Measurements from ENCODE around the gene KRT23. TPM values are rescaled to one million over a fixed set of nuclear protein-coding genes. Genes with fewer than 3 reads are reported as not detected.

KRT23 gene
- total and polyA plus RNA-seq, 2 of the 13 experiments (the other 11 are each of a cell fraction or from before 2014, with no cell fraction given): 24.7 to 51.1 TPM

DNA sequence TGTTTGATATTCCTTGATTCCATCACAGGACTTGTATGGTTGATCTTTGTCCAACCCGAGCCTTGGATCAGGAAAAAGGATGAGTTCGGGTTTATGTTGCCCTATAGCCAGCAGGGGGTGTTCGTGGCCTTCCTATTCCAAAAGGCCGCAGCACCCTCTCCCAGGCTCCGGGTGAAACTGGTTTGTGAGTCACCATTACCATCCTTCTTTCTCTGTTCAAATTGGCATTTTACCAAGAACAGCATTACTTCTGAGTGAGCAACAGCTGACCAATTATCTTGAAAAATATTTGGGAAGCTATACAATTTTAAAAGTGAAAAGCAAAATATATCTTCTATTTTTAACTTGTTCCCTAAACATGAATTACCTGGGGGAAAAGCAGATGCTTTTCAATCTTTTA lies 28.1 kb downstream of the KRT23 start (continued):
- TF ChIP-seq U2AF1 (optimal IDR thresholded peaks at IDR 0.05; ENCODE audit: low read depth, low read length) (no peak), SYNCRIP (IDR thresholded peaks at IDR 0.05; ENCODE audit: insufficient read depth, low read depth, low read length) (no peak), ZNF674 (CRISPR knock-in tag; IDR thresholded peaks at IDR 0.05; ENCODE audit: low read depth) (no peak), PHF20 (CRISPR knock-in tag; IDR thresholded peaks at IDR 0.05) (no peak), SOX13 (IDR thresholded peaks at IDR 0.05) (no peak), SOX13 (CRISPR knock-in tag; conservative IDR thresholded peaks at IDR 0.05 in 1 of 2, IDR thresholded peaks at IDR 0.05 in 1 of 2) (peak in 1 of 2 experiments; percentile 34; a peak in 1 of 4 replicates), NFKB2 (CRISPR knock-in tag; IDR thresholded peaks at IDR 0.05; ENCODE audit: borderline replicate concordance) (no peak), ZNF431 (CRISPR knock-in tag; IDR thresholded peaks at IDR 0.05; ENCODE audit: borderline replicate concordance, low read depth) (no peak), NFIC (IDR thresholded peaks at IDR 0.05; ENCODE audit: low read length) (no peak), ZNF619 (CRISPR knock-in tag; IDR thresholded peaks at IDR 0.05) (no peak), KAT7 (CRISPR knock-in tag; IDR thresholded peaks at IDR 0.05; ENCODE audit: borderline replicate concordance) (no peak), POGZ (CRISPR knock-in tag; IDR thresholded peaks at IDR 0.05) (no peak), RXRB (CRISPR knock-in tag; IDR thresholded peaks at IDR 0.05; ENCODE audit: borderline replicate concordance) (peak; percentile 40; the same call in 1 of the 2 replicates), RXRA (CRISPR knock-in tag; IDR thresholded peaks at IDR 0.05) (no peak), HDAC1 (CRISPR knock-in tag; IDR thresholded peaks at IDR 0.05) (no peak), NFE2L2 (IDR thresholded peaks at IDR 0.05; ENCODE audit: low read length) (no peak), ZNF460 (CRISPR knock-in tag; IDR thresholded peaks at IDR 0.05; ENCODE audit: borderline replicate concordance) (no peak), ISL2 (CRISPR knock-in tag; IDR thresholded peaks at IDR 0.05) (no peak)
- TF ChIP-seq, protein P1, sequence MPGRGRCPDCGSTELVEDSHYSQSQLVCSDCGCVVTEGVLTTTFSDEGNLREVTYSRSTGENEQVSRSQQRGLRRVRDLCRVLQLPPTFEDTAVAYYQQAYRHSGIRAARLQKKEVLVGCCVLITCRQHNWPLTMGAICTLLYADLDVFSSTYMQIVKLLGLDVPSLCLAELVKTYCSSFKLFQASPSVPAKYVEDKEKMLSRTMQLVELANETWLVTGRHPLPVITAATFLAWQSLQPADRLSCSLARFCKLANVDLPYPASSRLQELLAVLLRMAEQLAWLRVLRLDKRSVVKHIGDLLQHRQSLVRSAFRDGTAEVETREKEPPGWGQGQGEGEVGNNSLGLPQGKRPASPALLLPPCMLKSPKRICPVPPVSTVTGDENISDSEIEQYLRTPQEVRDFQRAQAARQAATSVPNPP (CRISPR knock-in tag; IDR thresholded peaks at IDR 0.05): no peak
- TF ChIP-seq, protein P2, sequence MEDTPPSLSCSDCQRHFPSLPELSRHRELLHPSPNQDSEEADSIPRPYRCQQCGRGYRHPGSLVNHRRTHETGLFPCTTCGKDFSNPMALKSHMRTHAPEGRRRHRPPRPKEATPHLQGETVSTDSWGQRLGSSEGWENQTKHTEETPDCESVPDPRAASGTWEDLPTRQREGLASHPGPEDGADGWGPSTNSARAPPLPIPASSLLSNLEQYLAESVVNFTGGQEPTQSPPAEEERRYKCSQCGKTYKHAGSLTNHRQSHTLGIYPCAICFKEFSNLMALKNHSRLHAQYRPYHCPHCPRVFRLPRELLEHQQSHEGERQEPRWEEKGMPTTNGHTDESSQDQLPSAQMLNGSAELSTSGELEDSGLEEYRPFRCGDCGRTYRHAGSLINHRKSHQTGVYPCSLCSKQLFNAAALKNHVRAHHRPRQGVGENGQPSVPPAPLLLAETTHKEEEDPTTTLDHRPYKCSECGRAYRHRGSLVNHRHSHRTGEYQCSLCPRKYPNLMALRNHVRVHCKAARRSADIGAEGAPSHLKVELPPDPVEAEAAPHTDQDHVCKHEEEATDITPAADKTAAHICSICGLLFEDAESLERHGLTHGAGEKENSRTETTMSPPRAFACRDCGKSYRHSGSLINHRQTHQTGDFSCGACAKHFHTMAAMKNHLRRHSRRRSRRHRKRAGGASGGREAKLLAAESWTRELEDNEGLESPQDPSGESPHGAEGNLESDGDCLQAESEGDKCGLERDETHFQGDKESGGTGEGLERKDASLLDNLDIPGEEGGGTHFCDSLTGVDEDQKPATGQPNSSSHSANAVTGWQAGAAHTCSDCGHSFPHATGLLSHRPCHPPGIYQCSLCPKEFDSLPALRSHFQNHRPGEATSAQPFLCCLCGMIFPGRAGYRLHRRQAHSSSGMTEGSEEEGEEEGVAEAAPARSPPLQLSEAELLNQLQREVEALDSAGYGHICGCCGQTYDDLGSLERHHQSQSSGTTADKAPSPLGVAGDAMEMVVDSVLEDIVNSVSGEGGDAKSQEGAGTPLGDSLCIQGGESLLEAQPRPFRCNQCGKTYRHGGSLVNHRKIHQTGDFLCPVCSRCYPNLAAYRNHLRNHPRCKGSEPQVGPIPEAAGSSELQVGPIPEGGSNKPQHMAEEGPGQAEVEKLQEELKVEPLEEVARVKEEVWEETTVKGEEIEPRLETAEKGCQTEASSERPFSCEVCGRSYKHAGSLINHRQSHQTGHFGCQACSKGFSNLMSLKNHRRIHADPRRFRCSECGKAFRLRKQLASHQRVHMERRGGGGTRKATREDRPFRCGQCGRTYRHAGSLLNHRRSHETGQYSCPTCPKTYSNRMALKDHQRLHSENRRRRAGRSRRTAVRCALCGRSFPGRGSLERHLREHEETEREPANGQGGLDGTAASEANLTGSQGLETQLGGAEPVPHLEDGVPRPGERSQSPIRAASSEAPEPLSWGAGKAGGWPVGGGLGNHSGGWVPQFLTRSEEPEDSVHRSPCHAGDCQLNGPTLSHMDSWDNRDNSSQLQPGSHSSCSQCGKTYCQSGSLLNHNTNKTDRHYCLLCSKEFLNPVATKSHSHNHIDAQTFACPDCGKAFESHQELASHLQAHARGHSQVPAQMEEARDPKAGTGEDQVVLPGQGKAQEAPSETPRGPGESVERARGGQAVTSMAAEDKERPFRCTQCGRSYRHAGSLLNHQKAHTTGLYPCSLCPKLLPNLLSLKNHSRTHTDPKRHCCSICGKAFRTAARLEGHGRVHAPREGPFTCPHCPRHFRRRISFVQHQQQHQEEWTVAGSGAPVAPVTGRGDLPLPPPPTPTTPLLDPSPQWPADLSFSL (CRISPR knock-in tag; IDR thresholded peaks at IDR 0.05): no peak
- TF ChIP-seq, protein P3, sequence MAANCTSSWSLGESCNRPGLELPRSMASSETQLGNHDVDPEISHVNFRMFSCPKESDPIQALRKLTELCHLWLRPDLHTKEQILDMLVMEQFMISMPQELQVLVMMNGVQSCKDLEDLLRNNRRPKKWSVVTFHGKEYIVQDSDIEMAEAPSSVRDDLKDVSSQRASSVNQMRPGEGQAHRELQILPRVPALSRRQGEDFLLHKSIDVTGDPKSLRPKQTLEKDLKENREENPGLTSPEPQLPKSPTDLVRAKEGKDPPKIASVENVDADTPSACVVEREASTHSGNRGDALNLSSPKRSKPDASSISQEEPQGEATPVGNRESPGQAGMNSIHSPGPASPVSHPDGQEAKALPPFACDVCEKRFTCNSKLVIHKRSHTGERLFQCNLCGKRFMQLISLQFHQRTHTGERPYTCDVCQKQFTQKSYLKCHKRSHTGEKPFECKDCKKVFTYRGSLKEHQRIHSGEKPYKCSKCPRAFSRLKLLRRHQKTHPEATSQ (CRISPR knock-in tag; IDR thresholded peaks at IDR 0.05; ENCODE audit: borderline replicate concordance): no peak
- TF ChIP-seq, protein P4, sequence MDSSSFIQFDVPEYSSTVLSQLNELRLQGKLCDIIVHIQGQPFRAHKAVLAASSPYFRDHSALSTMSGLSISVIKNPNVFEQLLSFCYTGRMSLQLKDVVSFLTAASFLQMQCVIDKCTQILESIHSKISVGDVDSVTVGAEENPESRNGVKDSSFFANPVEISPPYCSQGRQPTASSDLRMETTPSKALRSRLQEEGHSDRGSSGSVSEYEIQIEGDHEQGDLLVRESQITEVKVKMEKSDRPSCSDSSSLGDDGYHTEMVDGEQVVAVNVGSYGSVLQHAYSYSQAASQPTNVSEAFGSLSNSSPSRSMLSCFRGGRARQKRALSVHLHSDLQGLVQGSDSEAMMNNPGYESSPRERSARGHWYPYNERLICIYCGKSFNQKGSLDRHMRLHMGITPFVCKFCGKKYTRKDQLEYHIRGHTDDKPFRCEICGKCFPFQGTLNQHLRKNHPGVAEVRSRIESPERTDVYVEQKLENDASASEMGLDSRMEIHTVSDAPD (CRISPR knock-in tag; IDR thresholded peaks at IDR 0.05): no peak
